GM19395 (cell line): ENCODE measurements around the gene GABBR2.

Source experiments
- ATAC-seq: cut with Tn5 transposase; IDR thresholded peaks from one replicate; pipeline ENCODE4 v1.9.1; 2021; ENCODE audit warnings: mild to moderate bottlenecking, moderate library complexity; ENCODE audit not compliant: unreplicated experiment

The GABBR2 gene

DNA sequence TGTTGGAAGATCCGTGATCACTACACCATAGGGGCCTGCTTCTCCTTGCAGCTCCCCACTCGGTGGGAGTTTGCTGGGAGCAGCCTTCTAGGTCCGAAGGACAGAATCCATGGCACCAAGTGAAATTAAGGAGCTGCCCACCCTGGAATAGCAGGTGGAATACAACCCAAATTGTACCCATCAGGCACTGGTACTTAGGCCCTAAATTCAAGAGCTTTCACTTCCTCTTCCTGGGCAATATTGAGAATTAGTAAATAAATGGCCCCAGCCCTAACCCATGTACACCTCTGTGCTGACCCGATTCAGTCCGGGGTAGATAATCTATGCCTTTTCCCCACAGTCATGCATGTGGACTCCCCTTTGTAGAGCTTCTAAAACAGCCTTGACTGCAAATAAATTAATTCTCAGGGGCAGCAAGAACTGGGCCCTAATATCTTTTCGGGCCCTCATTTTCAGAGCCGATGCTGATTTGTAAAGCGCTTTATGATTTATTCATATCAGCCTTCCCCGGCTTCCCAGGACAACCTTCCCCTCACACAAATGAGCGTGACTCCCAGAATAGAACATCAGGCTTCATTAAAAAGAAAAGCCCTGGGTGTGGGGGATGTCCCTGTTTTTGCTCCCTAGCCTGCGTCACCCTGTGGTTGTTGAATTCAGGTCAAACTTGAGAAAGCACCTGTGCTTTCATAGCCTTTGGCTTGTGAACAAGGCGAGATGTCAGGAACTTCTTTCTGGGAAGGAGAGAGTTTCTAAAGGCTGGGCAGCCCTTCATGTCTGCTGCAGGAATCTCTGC is 327.2 kb downstream of the GABBR2 start:
- ATAC-seq, result peak; percentile 72

DNA sequence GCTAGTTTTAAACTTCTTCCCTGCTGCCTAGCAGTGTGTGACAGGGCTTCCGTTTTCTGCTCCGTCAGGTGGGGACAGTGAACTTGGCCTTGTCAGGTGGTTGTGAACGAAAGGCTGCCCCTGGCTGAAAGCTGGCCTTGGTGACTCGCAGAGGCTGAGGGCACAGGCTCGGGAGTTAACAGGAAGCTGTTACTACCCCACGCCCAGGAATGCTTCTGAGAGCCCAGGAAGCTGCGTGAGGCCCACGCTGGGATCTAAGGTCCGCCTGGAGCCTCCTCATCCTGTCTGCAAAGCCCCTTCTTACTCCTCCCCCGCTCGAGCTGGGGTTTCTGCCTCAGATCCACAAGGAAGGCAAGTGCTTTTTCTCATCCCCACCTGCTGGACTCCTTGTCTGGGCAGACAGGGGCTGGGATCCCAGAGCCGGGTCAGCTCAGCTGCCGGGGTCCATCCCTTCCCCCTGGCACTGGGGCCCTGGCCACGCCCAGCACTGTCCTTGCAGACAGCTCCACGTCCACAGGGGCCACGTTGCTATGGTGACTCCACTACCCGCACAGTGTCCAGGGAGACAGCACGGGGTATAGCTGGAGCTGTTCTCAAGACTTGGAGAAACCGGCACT is 328.6 kb downstream of the GABBR2 start:
- ATAC-seq, result peak; percentile 51

DNA sequence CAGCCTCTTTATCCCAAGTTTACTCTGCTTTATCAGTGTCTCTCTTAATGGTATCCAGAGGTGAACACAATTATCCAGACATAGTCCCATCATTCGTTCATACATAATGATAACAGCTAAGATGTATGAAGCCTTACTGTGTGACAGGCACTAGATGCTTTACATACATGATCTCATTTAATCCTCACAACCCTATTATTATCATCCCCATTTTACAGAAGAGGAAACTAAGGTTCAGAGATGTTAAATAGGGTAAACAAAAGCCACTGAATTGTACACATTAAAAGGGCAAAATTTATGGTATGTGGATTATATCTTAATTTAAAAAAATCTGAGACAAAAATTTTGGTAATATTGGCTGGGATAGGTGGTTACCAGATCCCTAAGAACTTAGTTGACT is 329.2 kb downstream of the GABBR2 start:
- ATAC-seq, result no peak

DNA sequence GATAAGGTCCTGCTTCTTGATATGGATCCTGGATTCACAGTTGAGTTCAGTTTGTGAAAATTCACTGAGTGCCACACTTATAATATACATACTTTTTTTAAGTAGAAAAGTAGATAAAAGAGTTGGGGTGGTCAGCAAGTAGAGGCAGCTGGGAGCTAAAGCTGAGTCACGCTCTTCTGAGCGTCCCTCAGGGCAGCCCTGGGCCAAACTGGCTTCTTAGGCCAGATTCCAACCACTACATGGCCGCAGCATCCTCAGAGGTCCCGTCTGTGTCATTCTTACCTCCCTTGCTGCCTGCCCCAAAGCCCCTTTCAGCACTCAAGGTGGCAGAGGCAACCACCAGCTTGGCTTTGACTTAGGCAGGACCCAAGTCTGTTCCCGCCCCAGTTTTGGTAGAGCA is 329.9 kb downstream of the GABBR2 start:
- no peak for ATAC-seq

DNA sequence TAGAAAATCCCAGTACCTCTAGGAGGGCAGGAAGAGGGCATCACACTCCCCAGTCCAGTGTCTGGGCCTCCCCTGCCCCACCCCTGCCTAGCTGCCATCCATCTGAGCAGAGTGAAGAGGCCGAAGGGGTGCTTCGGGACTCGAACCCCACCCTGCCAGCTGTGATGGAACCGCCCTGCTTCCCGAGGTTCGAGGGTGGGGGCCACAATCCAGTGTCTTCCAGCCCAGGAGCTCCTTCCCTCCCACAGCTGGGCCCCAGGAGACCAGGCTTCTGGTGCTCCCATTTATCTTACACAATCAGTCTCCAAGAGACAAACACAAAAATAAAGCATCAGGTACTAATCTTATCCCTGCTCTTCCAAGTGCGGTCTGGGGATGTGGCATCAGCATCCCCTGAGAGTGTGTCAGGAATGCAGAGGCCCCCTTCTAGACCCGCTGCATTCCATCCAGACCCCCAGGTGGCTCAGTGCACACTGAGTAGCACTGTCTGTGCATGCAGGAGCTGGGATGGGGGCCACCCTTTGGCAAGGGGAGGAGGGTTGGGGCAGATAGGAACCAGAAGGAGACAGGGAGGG is 330.4 kb downstream of the GABBR2 start:
- no peak for ATAC-seq

DNA sequence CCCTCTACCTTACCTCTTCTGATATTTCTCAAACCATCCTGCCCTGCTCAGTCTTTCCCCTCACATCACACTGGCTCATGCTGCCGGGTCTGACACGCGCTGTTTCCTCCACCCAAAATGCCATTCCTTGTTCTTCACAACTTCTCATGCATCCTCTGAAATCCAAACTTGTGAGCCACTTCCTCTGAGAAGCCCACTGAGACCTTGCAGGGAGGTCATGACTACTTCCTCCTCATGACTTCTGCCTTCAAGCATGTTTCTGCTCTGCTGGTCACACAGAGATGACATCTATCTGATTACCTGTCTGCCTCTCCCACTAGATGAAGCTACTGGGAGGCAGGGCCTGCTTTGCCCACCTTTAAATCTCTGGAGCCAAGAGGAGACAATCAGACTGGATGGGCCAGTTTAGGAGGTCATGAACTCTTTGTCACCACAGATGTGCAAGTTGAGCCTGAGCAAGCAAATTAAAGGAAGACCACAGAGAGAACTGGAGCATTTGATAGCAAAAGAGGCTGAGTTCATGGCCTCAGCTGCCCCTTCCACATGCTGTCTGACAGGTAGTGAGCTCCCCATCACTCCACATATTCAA is 333.5 kb downstream of the GABBR2 start:
- no peak for ATAC-seq

DNA sequence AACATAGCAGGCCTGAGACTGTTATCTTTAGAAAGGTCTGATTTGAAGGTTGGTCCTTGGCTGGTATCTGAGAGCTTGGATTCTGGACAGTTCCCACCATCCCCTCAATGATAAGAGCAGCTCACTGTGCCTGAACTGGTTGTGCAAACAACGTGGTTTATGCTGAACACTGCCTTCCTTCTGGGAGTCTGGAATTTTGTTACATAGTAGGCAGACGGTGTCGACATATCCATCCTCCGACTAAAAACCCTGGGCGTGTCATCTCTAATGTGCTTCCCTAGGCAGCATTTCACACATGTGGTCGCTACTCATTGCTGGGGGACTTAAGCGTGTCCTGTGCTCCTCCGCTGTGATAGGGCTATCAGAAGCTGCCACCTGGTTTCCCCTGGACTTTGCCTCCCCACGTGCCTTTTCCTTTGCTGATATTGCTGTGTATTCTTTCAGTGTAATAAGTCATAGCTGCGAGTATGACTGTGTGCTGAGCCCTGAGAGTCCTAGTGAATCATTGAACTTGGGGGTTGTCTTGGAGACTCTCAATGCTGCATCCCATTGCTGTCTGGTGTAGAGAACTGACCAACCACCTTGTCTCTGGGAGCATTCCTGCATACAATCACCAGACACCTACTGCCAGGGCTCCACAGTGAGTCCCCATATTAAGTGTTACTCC is 334.2 kb downstream of the GABBR2 start:
- no peak for ATAC-seq

DNA sequence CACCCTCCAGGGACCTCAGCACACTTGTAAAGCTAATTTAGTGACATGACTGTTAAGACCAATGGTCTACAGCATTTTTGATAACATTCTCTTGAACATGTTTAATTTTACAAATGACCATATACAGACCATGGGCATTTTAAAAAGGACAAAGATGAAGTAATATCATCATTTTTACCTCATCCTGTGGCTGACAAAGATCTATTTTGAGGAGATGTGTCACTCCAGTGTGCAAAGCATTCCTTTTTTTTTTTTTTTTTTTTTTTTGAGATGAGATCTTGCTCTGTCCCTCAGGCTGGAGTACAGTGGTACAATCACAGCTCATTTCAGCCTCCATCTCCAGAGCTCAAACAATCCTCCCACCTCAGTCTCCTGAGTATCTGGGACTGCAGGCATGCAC is 335.1 kb downstream of the GABBR2 start:
- ATAC-seq, result no peak

DNA sequence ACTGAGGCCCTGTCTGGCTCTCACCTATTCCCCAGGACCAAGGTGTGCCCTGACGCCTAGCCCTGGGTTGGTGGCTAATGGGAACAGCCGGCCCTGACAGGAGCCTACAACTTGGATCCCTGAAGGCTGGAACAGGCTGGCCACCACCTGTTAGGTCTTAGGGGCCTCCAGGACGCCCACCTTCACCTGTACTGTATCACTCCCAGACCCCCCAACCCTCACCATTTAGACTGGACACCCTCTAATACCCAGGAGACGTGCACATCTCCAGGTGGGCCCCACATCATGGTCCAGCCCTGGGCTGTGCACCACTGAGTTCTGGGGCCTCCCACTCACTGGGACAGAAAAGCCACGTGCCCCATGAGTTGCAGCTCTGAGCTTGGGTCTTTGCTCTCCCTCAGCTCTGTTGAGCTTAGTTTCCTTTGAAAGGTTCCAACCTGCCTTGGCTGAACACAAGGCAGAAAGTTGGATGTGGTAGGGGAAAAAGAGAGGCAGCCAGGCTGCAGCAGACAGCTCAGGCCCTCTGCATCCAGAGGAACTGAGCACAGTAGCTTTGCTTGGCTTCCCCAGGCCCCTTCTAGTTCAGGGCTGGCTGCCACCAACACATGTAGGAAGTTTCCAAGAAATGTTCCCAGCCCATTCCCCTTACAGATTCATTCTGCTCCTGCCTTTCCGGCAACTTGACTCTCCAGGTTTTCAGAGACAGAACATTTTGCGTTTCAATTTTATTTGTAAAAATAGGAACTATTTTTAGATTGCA is 336.5 kb downstream of the GABBR2 start:
- ATAC-seq, result no peak

DNA sequence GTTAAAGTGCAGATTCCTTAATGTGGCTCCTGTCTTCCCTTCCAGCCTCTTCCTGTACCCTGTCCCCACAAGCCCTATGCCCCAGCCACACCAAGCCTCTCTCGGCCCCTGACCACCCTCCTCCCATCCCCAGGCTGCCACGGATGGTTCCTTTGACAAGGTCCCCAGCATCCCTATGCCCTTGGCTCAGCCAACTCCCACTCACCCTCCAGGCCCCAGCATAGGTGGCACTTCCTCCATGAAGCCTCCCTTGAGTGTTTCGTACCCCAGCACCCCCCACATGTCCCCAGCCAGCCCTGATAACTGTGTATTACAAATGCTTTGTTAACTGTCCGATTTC is 337.8 kb downstream of the GABBR2 start:
- ATAC-seq, result no peak

DNA sequence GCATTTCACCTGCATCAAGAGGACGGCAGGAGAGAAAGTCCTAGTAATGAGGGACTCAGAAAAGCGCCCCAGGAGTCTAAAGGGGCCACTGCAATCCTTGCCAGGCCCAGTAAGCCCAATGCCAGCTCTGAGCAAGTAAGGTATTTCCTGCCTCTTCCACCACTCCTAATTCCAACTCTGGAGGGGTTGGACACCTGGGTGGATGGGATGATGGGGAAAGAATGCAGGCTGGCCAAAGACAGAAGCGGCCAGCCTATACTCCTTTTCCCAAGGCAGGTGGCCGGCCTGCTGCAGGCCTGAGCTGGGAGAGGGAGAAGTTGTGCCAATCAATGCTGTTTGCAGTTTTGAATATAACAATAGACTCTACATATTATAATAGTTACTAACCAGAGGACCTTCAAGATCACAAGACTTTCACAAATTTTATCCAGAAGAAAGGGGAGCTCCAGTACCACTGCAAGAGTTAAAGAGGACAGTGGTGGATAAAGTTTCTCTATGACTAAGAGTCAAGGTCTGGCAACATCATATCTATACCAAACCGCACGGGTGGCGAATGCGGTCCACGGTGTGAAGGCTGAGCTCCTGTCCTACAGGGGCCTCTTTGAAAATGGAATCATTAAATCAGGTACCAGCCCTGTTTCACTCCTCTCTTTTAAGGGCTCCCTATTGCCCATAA is 338.3 kb downstream of the GABBR2 start:
- no peak for ATAC-seq

DNA sequence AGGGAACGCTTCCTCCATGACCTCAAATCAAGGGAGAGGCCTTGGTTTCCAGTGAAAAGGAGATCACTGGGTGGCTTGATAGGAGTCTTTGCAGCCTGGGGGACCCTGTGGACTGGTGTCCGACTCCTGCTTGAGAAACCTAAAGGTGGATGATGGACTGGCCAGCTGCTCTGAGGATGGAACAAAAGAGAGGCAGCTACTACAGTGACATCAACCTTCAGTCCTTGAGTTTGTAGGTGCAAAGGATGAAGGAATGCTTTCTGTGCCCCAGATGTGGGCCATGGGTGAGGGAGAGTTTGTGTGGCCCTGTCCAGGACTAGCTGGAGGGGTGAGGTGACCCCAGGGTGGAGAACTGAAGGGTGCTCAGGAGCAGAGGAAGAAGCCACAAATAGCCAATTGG is 338.8 kb downstream of the GABBR2 start:
- ATAC-seq, result no peak

DNA sequence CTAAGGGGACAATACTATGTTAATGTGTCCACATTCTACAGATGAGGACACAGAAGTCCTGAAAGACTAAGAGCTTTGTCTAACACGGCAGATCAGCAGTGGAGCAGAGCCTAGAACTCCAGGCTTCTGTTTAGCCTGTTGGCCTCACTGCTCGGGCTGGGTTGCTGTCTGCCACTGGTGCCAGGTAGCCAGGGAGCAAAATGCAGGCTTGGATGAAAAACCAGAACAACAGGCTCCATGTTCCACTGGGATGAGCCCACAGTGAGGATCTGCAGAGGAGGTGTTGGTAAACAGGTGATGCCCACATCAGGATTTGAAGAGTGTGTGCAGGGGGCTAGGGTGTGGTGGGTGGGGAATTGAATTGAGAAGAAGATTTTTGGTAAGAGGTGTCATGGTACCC is 339.3 kb downstream of the GABBR2 start:
- no peak for ATAC-seq

DNA sequence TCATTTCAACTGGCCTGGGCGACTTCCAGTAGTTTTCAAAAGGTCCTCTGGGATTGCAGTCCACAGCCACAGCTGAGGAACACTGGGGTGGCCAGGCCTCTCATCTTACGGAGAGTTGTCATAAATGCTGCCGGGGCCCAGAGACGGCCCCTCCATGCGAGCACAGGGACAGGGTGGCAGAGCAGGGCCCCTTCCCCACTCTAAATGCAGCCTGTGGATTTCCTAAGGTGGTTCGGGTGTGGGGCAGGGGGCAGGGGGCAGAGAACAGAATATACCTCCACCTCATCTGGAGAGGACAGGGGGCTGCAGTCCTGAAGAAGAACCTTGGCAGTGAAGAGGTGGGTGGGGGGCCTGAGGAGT is 339.7 kb downstream of the GABBR2 start:
- ATAC-seq, result no peak

DNA sequence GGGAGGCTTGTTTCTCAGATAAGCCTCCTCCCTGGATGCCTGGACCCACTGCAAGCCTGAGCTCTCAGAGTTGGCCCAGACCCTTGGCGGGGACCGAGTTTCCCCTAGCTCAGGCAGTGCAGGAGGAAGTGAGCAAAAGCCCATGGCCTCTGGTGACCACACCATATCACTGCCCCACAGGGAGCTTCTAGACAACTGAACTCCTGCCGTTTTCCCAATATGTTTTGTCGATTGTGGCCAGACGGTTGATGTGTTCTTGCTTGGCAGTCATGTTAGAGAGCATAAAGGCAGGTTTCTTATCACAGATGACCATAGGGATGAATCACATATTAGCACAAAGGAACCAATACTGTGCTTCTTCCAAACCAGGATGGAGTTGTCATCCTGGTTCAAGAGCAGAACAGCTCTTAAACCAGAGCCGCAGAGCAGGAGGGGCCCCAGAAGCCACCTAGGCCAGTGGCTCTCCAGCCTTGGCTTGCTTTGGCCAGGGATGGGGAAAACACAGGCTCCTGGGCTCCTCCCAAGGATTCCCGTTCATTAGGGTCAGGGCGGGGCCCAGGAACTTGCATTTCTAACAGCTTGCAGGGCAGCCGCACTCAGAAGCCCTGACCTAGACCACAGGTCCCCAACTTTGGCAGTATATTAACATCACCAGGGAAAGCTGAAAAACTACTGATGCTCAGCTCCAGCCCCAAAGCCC is 340.2 kb downstream of the GABBR2 start:
- ATAC-seq, result no peak

DNA sequence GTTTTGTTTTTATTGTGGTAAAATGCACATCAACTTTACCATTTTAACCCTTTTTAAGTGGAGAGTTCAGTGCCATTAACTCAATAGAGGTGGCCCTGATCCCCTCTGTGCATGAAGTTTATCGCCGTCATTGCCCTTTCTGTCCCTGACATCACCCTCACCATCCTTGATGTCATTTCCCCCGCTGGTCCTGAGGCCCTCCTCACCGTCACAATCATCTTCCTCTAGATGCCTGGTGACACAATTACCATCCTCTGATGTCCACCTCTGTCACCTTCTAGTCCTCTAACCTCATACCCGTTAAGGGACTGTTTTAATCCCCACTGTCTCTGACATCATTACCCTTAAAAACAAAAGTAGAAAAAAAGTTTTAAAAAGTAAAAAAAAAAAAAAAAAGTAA is 340.8 kb downstream of the GABBR2 start:
- ATAC-seq, result no peak

DNA sequence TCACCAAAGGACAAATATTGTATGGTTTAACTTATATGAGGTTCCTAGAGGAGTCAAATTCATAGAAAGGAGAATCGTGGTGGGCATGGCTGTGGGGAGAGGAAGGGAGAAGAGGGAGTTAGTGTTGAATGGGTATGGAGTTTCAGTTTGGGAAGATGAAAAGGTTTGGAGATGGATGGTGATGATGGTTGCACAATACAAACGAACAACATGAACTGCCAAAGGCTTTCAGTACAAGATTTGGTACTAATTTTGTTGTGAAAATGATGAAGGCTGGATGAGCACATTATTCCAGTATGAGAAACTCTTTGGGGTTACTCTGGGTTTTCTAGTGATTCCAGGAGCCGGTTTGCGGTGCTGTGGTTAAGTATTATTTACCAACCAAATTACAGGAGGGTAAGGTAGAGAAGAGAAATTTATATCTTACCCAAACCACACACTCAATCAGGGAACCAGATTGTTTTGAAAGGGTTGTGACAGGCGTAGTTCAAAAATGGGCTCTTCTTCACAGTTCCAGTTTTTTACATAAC is 341.3 kb downstream of the GABBR2 start:
- ATAC-seq, result no peak

DNA sequence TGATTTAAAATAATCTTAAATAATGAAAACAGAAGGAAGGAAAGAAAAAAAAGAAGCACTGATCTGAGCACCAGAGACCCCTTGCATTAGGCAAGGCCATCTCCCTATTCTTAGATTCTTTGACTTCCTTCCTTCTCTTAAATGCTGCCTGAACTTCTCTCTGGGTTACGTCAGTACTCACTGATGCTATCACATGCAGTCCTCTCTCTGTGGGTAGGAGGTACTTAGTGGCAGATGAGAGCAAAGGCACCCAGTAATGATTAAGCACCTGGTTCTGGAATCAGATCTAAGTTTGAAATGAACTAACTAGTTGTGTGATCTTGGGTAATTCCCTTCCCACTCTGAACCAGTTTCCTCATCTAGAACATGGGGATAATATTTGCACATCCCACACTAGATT is 343.0 kb downstream of the GABBR2 start:
- no peak for ATAC-seq

DNA sequence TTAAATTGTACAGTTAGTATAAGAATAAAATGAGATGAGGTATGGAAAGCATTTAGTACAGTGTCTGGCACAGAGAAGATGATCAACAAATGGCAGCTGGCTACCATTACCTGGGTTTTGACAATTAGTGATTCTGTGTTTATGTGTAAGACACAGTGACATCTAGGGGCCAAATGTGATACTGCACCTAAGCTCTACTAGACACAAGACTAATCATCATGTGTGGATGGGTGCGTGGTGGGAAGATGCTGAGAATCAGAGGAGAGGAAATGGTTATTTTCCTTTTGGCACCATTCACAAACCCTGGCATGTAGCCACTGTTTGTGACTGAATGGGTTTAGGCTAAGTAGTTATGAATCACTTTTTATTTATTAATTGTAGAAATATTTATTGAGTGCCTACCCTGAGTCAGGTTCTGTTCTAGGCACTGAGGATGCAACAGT is 343.5 kb downstream of the GABBR2 start:
- no peak for ATAC-seq
